Measurements from ENCODE around the gene RPS19. TPM values are rescaled to one million over a fixed set of nuclear protein-coding genes. Genes with fewer than 3 reads are reported as not detected.
A peak's percentile ranks its signal among the peaks of the same experiment; 100 is the strongest.

The RPS19 gene
- total RNA-seq, 1 experiment from 2014 or later: 1,830 TPM

GRCh38 chr19:41853768-41854167 lies 6.3 kb upstream of the RPS19 start:
- BruUV-seq (replicated peaks): no TSS peak
- CTCF ChIA-PET: no interaction called here
- TF ChIP-seq CTCF (conservative IDR thresholded peaks at IDR 0.05; ENCODE audit: low read depth, low read length) (no peak), EZH2phosphoT487 (IDR thresholded peaks at IDR 0.05; ENCODE audit: borderline replicate concordance, low read length) (no peak), EZH2 (IDR thresholded peaks at IDR 0.05; ENCODE audit: low read length, unreplicated experiment) (no peak)

DNA sequence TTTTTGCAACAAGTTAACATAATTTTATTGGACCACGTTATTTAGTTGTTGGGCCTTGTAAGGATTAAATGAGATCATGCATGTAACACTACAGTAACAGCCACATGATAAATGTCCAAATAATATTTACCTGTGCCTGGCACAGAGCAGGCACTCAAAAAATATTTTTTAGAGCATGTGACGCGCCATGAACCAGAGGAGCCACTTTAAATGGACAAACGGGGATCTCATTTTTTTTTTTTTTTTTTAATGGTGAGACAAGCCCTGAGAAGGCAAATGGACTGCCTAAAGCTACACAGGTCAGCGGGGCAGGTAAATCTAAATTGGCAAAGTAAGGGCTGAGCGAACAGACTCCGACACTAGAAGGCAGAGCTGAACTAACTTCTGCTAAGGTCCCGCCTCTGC lies 840 bp upstream of the RPS19 start:
- peaks cover 42% of the 10 kb centered on the region for H3K79me2 ChIP-seq (ENCODE audit: low read length)
- no peak for TF ChIP-seq EZH2 (IDR thresholded peaks at IDR 0.05; ENCODE audit: low read length, unreplicated experiment)
- TF ChIP-seq CTCF (conservative IDR thresholded peaks at IDR 0.05; ENCODE audit: low read depth, low read length): no peak
- no peak for TF ChIP-seq EZH2phosphoT487 (IDR thresholded peaks at IDR 0.05; ENCODE audit: borderline replicate concordance, low read length)
- H3K9me2 ChIP-seq (replicated peaks; ENCODE audit: low read length): no peaks in the 10 kb centered on the region
- H2AFZ ChIP-seq (ENCODE audit: low read length): peak overlapping the region; percentile 76
- peak overlapping the region; percentile 88 for H3K4me2 ChIP-seq (ENCODE audit: low read length)
- peak overlapping the region; percentile 63 for H3K4me3 ChIP-seq (ENCODE audit: low read length)
- ATAC-seq (no peak), DNase-seq (no peak)
- peak overlapping the region; percentile 53; the same call in 1 of the 2 replicates for H3K9ac ChIP-seq (ENCODE audit: low read length)
- peaks cover 30% of the 10 kb centered on the region for H3K4me1 ChIP-seq (ENCODE audit: insufficient read depth, low read length)
- H3K36me3 ChIP-seq (ENCODE audit: low read depth, low read length): peaks cover 35% of the 10 kb centered on the region
- intact Hi-C loops (cut with micrococcal nuclease): no loop called here
- ChIA-PET POLR2A (ENCODE audit: unreplicated experiment) (interaction anchor here (0.5 kb wide), 1 partner anchor 1652 kb away, joined by 3 read pairs; no protein-coding TSS in a partner anchor), CTCF (interaction anchor here (0.6 kb wide), 1 partner anchor 153 kb away, joined by 3 read pairs; no protein-coding TSS in a partner anchor)
- peaks cover 34% of the 10 kb centered on the region for H4K20me1 ChIP-seq (ENCODE audit: low read length)
- H3F3A ChIP-seq (ENCODE audit: low read length, unreplicated experiment): no peaks in the 10 kb centered on the region
- no peaks in the 10 kb centered on the region for H3K9me3 ChIP-seq (ENCODE audit: low read length)
- 0 out of 2 replicates have a peak overlapping the region, but pooled peaks have one; percentile 7 for H3K27ac ChIP-seq (ENCODE audit: low read length)
- peaks cover 5% of the 10 kb centered on the region; the same call in 1 of the 2 replicates for H3K27me3 ChIP-seq (ENCODE audit: low read length)
- BruUV-seq (replicated peaks): no TSS peak

More at GRCh38 chr19:41853768-41854167, 6.3 kb upstream of the RPS19 start:
- no peaks in the 10 kb centered on the region for H3K79me2 ChIP-seq (ENCODE audit: low read length)
- H3K9ac ChIP-seq (ENCODE audit: low read length): no peak overlapping the region
- no peaks in the 10 kb centered on the region for H3K36me3 ChIP-seq (ENCODE audit: low read depth, low read length)
- H3K27me3 ChIP-seq (ENCODE audit: low read length): peaks cover 33% of the 10 kb centered on the region
- no peak overlapping the region for H3K4me3 ChIP-seq (ENCODE audit: low read length)
- no peak overlapping the region for H3K27ac ChIP-seq (ENCODE audit: low read length)
- H3K4me1 ChIP-seq (ENCODE audit: insufficient read depth, low read length): peaks cover under 1% of the 10 kb centered on the region; the same call in 1 of the 2 replicates
- H3F3A ChIP-seq (ENCODE audit: low read length, unreplicated experiment): no peaks in the 10 kb centered on the region
- H4K20me1 ChIP-seq (ENCODE audit: low read length): no peaks in the 10 kb centered on the region
- no peak for DNase-seq
- no peak overlapping the region for H3K4me2 ChIP-seq (ENCODE audit: low read length)
- no peaks in the 10 kb centered on the region for H3K9me2 ChIP-seq (replicated peaks; ENCODE audit: low read length)
- POLR2A ChIA-PET (ENCODE audit: unreplicated experiment): no interaction called here
- H3K9me3 ChIP-seq (ENCODE audit: low read length): no peaks in the 10 kb centered on the region
- ATAC-seq: no peak
- H2AFZ ChIP-seq (ENCODE audit: low read length): no peak overlapping the region
- intact Hi-C loops (cut with micrococcal nuclease): no loop called here

DNA sequence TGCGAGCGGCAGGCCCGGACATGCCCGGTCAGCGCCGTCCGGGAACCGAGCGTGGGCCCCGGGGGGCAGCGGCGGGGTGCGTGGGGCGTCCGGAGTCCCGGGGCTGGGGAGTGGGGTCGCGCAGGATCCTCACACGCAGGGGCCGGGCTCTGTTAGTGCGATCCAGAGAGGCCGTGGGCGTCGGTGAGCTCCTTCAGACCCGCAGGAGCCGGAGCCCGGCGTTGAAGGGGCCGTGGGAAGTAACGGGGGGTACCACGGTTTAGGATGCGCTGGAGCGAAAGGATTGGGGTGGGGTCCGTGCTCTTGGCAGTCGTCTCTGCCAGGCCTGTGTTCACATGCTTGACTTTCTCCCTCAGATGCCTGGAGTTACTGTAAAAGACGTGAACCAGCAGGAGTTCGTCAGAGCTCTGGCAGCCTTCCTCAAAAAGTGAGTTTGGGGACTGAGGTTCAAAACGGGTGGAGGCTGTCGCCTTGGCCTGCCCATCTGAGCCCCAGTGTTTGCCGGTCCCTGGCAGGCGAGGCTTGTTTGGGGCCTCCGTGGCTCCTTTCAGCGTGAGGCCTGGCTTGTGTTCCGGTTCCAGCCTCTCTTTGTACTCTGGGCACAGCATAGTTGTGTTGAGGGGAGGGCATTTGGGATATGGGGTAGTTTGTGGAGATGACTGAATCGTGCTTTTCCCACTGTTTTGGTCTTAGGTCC lies 512 bp downstream of the RPS19 start:
- intact Hi-C loops (cut with micrococcal nuclease): no loop called here
- peaks cover 48% of the 10 kb centered on the region for H3K36me3 ChIP-seq (ENCODE audit: low read depth, low read length)
- BruUV-seq (replicated peaks): no TSS peak
- no peaks in the 10 kb centered on the region for H3K9me2 ChIP-seq (replicated peaks; ENCODE audit: low read length)
- H3F3A ChIP-seq (ENCODE audit: low read length, unreplicated experiment): no peaks in the 10 kb centered on the region
- H3K4me1 ChIP-seq (ENCODE audit: insufficient read depth, low read length): peaks cover 30% of the 10 kb centered on the region
- H3K4me3 ChIP-seq (ENCODE audit: low read length): peak overlapping the region; percentile 99
- ChIA-PET CTCF (no interaction called here), POLR2A (ENCODE audit: unreplicated experiment) (interaction anchor here (1.0 kb wide), 1 partner anchor 24 kb away, joined by 4 read pairs; no protein-coding TSS in a partner anchor)
- TF ChIP-seq EZH2 (IDR thresholded peaks at IDR 0.05; ENCODE audit: low read length, unreplicated experiment) (no peak), EZH2phosphoT487 (IDR thresholded peaks at IDR 0.05; ENCODE audit: borderline replicate concordance, low read length) (no peak), CTCF (conservative IDR thresholded peaks at IDR 0.05; ENCODE audit: low read depth, low read length) (no peak)
- ATAC-seq (no peak), DNase-seq (no peak)
- H3K27ac ChIP-seq (ENCODE audit: low read length): peak overlapping the region; percentile 92
- peak overlapping the region; percentile 100 for H3K9ac ChIP-seq (ENCODE audit: low read length)
- peaks cover 56% of the 10 kb centered on the region for H3K79me2 ChIP-seq (ENCODE audit: low read length)
- no peak overlapping the region for H2AFZ ChIP-seq (ENCODE audit: low read length)
- H3K27me3 ChIP-seq (ENCODE audit: low read length): no peaks in the 10 kb centered on the region
- no peaks in the 10 kb centered on the region for H3K9me3 ChIP-seq (ENCODE audit: low read length)
- H3K4me2 ChIP-seq (ENCODE audit: low read length): peak overlapping the region; percentile 98
- H4K20me1 ChIP-seq (ENCODE audit: low read length): peaks cover 46% of the 10 kb centered on the region

All from PC-3 (cell line).